OCI-LY1 (cell line): ENCODE measurements around the gene KIF23.

Source experiments
- H2AFZ ChIP-seq: fragments of 200-600 bp; sonication (generic), shearing (Covaris generic); 2 replicates; pipeline ENCODE4 v1.6.0; 2014; ENCODE audit warnings: antibody characterized with exemption, mild to moderate bottlenecking, low read length
- H3F3A ChIP-seq: fragments of 200-600 bp; sonication (generic), shearing (Covaris generic); 2 replicates; pipeline ENCODE4 v1.6.0; 2014; ENCODE audit warnings: mild to moderate bottlenecking, antibody characterized with exemption, low read length, moderate library complexity; ENCODE audit not compliant: insufficient read depth
- H3K27ac ChIP-seq: fragments of 200-600 bp; sonication (generic); 2 replicates; pipeline ENCODE4 v1.5.1; 2014; ENCODE audit warnings: low read length, mixed run types, mild to moderate bottlenecking, low read depth; ENCODE audit not compliant: poor library complexity, severe bottlenecking
- H3K27me3 ChIP-seq: fragments of 200-600 bp; sonication (generic); 2 replicates; pipeline ENCODE4 v1.6.0; 2014; ENCODE audit warnings: antibody characterized with exemption, mild to moderate bottlenecking, low read length, moderate library complexity; ENCODE audit not compliant: insufficient read depth
- H3K36me3 ChIP-seq: fragments of 200-600 bp; sonication (generic); 2 replicates; pipeline ENCODE4 v1.6.1; 2014; ENCODE audit warnings: mild to moderate bottlenecking, antibody characterized with exemption, low read length, moderate library complexity, mixed read lengths; ENCODE audit not compliant: insufficient read depth
- H3K4me1 ChIP-seq: fragments of 200-600 bp; sonication (generic); 2 replicates; pipeline ENCODE4 v1.5.1; 2014; ENCODE audit warnings: mild to moderate bottlenecking, low read length, moderate library complexity; ENCODE audit not compliant: insufficient read depth, severe bottlenecking
- H3K4me2 ChIP-seq: fragments of 200-600 bp; sonication (generic), shearing (Covaris generic); 2 replicates; pipeline ENCODE4 v1.6.1; 2014; ENCODE audit warnings: low read length
- H3K4me3 ChIP-seq: fragments of 200-600 bp; sonication (generic); 2 replicates; pipeline ENCODE4 v1.5.1; 2014; ENCODE audit warnings: low read length, low read depth, mild to moderate bottlenecking, mixed read lengths; ENCODE audit not compliant: poor library complexity, severe bottlenecking
- H3K79me2 ChIP-seq: fragments of 200-600 bp; shearing (Covaris generic); 2 replicates; pipeline ENCODE4 v1.6.1; 2016; ENCODE audit warnings: mixed run types, low read length, mixed read lengths; ENCODE audit not compliant: insufficient read depth
- H3K9ac ChIP-seq: fragments of 200-600 bp; sonication (generic), shearing (Covaris generic); 2 replicates; pipeline ENCODE4 v1.6.1; 2014; ENCODE audit warnings: mild to moderate bottlenecking, low read length, mixed read lengths
- H3K9me2 ChIP-seq: fragments of 200-600 bp; sonication (generic), shearing (Covaris generic); 2 replicates; pipeline ENCODE4 v1.6.1; 2014; ENCODE audit warnings: low read depth, mild to moderate bottlenecking, low read length, mixed read lengths
- H3K9me3 ChIP-seq: fragments of 200-600 bp; shearing (Covaris generic); 2 replicates; pipeline ENCODE4 v1.6.1; 2014; ENCODE audit warnings: low read length, mixed read lengths
- H4K20me1 ChIP-seq: fragments of 200-600 bp; sonication (generic), shearing (Covaris generic); 2 replicates; pipeline ENCODE4 v1.6.0; 2016; ENCODE audit warnings: mild to moderate bottlenecking, low read length; ENCODE audit not compliant: insufficient read depth
- EZH2 ChIP-seq: fragments of 200-600 bp; sonication (generic), shearing (Covaris generic); IDR thresholded peaks from 2 replicates; pipeline ENCODE4 v1.8.0; 2017; ENCODE audit warnings: borderline replicate concordance, mixed run types, mild to moderate bottlenecking, antibody characterized with exemption, low read length, moderate library complexity, mixed read lengths
- TF ChIP-seq, protein P1 (sequence below): fragments of 200-600 bp; sonication (generic), shearing (Covaris generic); IDR thresholded peaks from 2 replicates; pipeline ENCODE4 v1.5.1; 2017; ENCODE audit warnings: mild to moderate bottlenecking, antibody characterized with exemption, low read length, moderate library complexity, mixed read lengths

The KIF23 gene

DNA sequence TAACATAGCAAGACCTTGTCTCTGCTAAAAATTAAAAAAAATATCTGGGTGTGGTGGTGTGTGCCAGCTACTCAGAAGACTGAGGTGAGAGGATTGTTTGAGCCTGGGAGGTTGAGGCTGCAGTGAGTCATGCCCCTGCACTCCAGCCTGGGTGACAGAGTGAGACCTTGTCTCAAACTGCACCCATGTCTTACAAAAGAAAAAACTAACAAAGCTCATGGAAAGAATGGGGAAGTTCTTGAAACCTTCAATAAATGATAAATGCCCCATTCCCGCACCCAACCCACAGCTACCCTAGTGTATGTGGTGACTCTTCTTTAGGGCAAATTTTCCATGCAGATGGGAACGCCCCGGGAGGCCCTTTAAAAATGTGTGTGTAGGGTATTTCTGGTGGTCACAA is 66.8 kb downstream of the KIF23 start:
- Histone ChIP-seq H3K27me3 (peaks cover 14% of the 10 kb centered on the region), H3K4me1 (peaks cover 4% of the 10 kb centered on the region), H3K36me3 (no peaks in the 10 kb centered on the region), H3K27ac (no peak overlapping the region), H2AFZ (no peak overlapping the region), H3K4me2 (no peak overlapping the region), H3K9me2 (no peaks in the 10 kb centered on the region), H3K9me3 (peaks cover 8% of the 10 kb centered on the region), H3K9ac (no peak overlapping the region), H3F3A (no peaks in the 10 kb centered on the region), H3K79me2 (no peaks in the 10 kb centered on the region), H4K20me1 (no peaks in the 10 kb centered on the region), H3K4me3 (no peak overlapping the region)
- TF ChIP-seq EZH2 = no peak
- TF ChIP-seq, protein P1, sequence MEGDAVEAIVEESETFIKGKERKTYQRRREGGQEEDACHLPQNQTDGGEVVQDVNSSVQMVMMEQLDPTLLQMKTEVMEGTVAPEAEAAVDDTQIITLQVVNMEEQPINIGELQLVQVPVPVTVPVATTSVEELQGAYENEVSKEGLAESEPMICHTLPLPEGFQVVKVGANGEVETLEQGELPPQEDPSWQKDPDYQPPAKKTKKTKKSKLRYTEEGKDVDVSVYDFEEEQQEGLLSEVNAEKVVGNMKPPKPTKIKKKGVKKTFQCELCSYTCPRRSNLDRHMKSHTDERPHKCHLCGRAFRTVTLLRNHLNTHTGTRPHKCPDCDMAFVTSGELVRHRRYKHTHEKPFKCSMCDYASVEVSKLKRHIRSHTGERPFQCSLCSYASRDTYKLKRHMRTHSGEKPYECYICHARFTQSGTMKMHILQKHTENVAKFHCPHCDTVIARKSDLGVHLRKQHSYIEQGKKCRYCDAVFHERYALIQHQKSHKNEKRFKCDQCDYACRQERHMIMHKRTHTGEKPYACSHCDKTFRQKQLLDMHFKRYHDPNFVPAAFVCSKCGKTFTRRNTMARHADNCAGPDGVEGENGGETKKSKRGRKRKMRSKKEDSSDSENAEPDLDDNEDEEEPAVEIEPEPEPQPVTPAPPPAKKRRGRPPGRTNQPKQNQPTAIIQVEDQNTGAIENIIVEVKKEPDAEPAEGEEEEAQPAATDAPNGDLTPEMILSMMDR = no peak

DNA sequence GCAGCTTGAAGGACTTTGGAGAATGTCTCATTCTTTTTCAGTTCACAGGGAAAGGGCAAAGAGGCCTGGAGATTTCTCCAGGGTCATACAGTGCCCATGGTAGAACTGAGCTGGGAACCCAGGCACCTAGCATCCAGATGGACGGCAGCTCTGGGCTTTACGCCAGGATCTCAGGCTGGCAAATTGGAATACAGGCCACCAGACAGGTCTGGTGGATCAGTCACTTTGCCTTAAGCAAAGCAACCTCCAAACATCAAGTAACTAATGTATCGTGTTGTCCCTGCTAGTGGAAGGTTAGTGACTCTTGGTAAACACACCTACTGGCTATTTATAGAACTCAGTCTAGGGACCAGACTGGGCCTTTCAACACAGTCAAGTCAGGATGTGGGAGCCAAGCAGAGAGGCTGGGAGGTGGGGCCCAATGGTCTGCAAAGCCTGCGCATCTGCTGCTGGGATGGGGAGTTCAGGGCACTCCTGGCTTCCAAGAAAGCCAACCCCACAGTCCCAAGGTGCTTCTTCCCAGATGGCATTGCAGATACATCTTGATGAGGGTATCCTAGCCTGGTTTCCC is 68.6 kb downstream of the KIF23 start:
- Histone ChIP-seq H4K20me1 (no peaks in the 10 kb centered on the region), H3K4me2 (no peak overlapping the region), H3K36me3 (no peaks in the 10 kb centered on the region), H3F3A (no peaks in the 10 kb centered on the region), H3K4me3 (no peak overlapping the region), H3K4me1 (peaks cover 4% of the 10 kb centered on the region), H3K79me2 (no peaks in the 10 kb centered on the region), H3K27ac (no peak overlapping the region), H3K27me3 (peaks cover 14% of the 10 kb centered on the region; the same call in 1 of the 2 replicates), H2AFZ (no peak overlapping the region), H3K9me3 (peaks cover 8% of the 10 kb centered on the region), H3K9me2 (no peaks in the 10 kb centered on the region), H3K9ac (no peak overlapping the region)
- TF ChIP-seq, protein P1 = no peak
- TF ChIP-seq EZH2 = no peak

DNA sequence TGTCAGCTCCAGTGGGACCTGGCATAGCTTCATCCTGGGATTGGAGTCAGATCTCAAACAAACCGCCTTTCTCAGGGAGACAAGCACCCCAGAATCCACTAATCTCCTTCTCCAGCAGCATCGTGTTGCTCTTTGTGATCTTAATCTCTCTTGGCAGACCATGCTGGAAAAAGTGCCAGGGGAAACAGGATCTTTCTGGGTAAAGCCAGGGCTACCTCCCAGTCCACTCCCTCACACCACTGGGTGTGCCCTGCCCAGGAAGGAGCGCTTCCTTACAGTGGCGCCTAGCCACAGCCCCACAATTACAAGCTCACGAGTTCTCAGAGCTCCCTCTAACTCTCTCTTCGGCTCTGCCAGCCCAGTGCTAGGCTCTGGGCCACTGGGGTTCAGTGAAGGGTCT is 70.7 kb downstream of the KIF23 start:
- H3K9me3 ChIP-seq = peaks cover 6% of the 10 kb centered on the region
- H3K4me3 ChIP-seq = no peak overlapping the region
- H3K9me2 ChIP-seq = no peaks in the 10 kb centered on the region
- H3K27me3 ChIP-seq = peaks cover 9% of the 10 kb centered on the region
- TF ChIP-seq, protein P1 = no peak
- TF ChIP-seq EZH2 = no peak
- no peak overlapping the region for H2AFZ ChIP-seq
- H4K20me1 ChIP-seq = no peaks in the 10 kb centered on the region
- H3F3A ChIP-seq = no peaks in the 10 kb centered on the region
- H3K4me1 ChIP-seq = no peaks in the 10 kb centered on the region
- no peak overlapping the region for H3K9ac ChIP-seq
- H3K4me2 ChIP-seq = no peak overlapping the region
- no peak overlapping the region for H3K27ac ChIP-seq
- no peaks in the 10 kb centered on the region for H3K79me2 ChIP-seq
- no peaks in the 10 kb centered on the region for H3K36me3 ChIP-seq
